ENCODE measurements around the gene PROSER1. TPM values are rescaled to one million over a fixed set of nuclear protein-coding genes. Genes with fewer than 3 reads are reported as not detected.

PROSER1 gene
- total and polyA plus RNA-seq, 4 donors, result 3.0 to 11.3 (median 7.3) TPM

GRCh38 chr13:39023316-39023715 lies 14.6 kb downstream of the PROSER1 start:
- no peak overlapping the region for H3K9ac ChIP-seq (ENCODE audit: low read depth in 1 of 2, low read length in 2 of 2)
- TF ChIP-seq GABPA (IDR thresholded peaks at IDR 0.05 in 1 of 2, conservative IDR thresholded peaks at IDR 0.05 in 1 of 2) (no peak), NR2F2 (IDR thresholded peaks at IDR 0.05) (no peak), CTCF (IDR thresholded peaks at IDR 0.05; ENCODE audit: low read depth, low read length, missing input control) (no peak), REST (IDR thresholded peaks at IDR 0.05) (no peak), RAD21 (IDR thresholded peaks at IDR 0.05) (no peak), EGR1 (IDR thresholded peaks at IDR 0.05; ENCODE audit: low read depth in 2 of 2) (no peak), SP1 (IDR thresholded peaks at IDR 0.05) (no peak), FOXA2 (IDR thresholded peaks at IDR 0.05) (no peak), HNF4G (IDR thresholded peaks at IDR 0.05) (no peak), TAF1 (conservative IDR thresholded peaks at IDR 0.05) (no peak), FOXA1 (IDR thresholded peaks at IDR 0.05) (no peak)
- H3K9me3 ChIP-seq (ENCODE audit: control insufficient read depth in 4 of 4, low read length in 3 of 4), result no peaks in the 10 kb centered on the region
- DNase-seq (ENCODE audit: low spot score), result no peak
- H3K27me3 ChIP-seq (ENCODE audit: control insufficient read depth in 4 of 4, insufficient read depth in 4 of 4, low read length in 3 of 4), result no peaks in the 10 kb centered on the region
- 81% methylated on average over 2 of the region's 2 CpGs for WGBS
- peaks cover 2 to 56% (median 46%) of the 10 kb centered on the region in 4 donors for H3K36me3 ChIP-seq (ENCODE audit: control insufficient read depth in 4 of 4, insufficient read depth in 3 of 4, low read depth in 1 of 4, low read length in 3 of 4)
- no peak overlapping the region for H3K27ac ChIP-seq (ENCODE audit: low read depth in 1 of 2, low read length in 2 of 2)
- H3K4me1 ChIP-seq (ENCODE audit: control insufficient read depth in 4 of 4, insufficient read depth in 4 of 4, low read length in 3 of 4), result no peaks in the 10 kb centered on the region
- H3K4me3 ChIP-seq (ENCODE audit: low read depth in 1 of 3, low read length in 3 of 3), result no peak overlapping the region

GRCh38 chr13:39020853-39021462 lies 16.9 kb downstream of the PROSER1 start:
- no peak for DNase-seq (ENCODE audit: low spot score)
- 91% methylated on average over 4 of the region's 4 CpGs for WGBS
- Histone ChIP-seq H3K4me1 (ENCODE audit: control insufficient read depth in 4 of 4, insufficient read depth in 4 of 4, low read length in 3 of 4) (no peaks in the 10 kb centered on the region), H3K36me3 (ENCODE audit: control insufficient read depth in 4 of 4, insufficient read depth in 3 of 4, low read depth in 1 of 4, low read length in 3 of 4) (peaks cover 4 to 63% (median 40%) of the 10 kb centered on the region in 4 donors), H3K4me3 (ENCODE audit: low read depth in 1 of 3, low read length in 3 of 3) (no peak overlapping the region), H3K9ac (ENCODE audit: low read depth in 1 of 2, low read length in 2 of 2) (no peak overlapping the region), H3K27me3 (ENCODE audit: control insufficient read depth in 4 of 4, insufficient read depth in 4 of 4, low read length in 3 of 4) (no peaks in the 10 kb centered on the region), H3K9me3 (ENCODE audit: control insufficient read depth in 4 of 4, low read length in 3 of 4) (no peaks in the 10 kb centered on the region), H3K27ac (ENCODE audit: low read depth in 1 of 2, low read length in 2 of 2) (no peak overlapping the region)
- TF ChIP-seq EGR1 (IDR thresholded peaks at IDR 0.05; ENCODE audit: low read depth in 2 of 2), result no peak
- no peak for TF ChIP-seq HNF4A (conservative IDR thresholded peaks at IDR 0.05)
- no peak for TF ChIP-seq ZBTB33 (IDR thresholded peaks at IDR 0.05)
- TF ChIP-seq RAD21 (IDR thresholded peaks at IDR 0.05), result no peak
- no peak for TF ChIP-seq TAF1 (conservative IDR thresholded peaks at IDR 0.05)
- no peak for TF ChIP-seq YY1 (IDR thresholded peaks at IDR 0.05)
- no peak for TF ChIP-seq REST (IDR thresholded peaks at IDR 0.05)
- no peak for TF ChIP-seq FOXA1 (IDR thresholded peaks at IDR 0.05)
- no peak for TF ChIP-seq CTCF (IDR thresholded peaks at IDR 0.05; ENCODE audit: low read depth, low read length, missing input control)
- no peak for TF ChIP-seq HNF4G (IDR thresholded peaks at IDR 0.05)
- TF ChIP-seq ATF3 (IDR thresholded peaks at IDR 0.05), result no peak
- TF ChIP-seq JUND (IDR thresholded peaks at IDR 0.05), result no peak
- TF ChIP-seq GABPA (IDR thresholded peaks at IDR 0.05 in 1 of 2, conservative IDR thresholded peaks at IDR 0.05 in 1 of 2), result no peak
- TF ChIP-seq MAX (IDR thresholded peaks at IDR 0.05), result no peak

All from liver (tissue), 9 donors.